Measurements from ENCODE around the gene NAT8L. TPM values are rescaled to one million over a fixed set of nuclear protein-coding genes. Genes with fewer than 3 reads are reported as not detected.

NAT8L gene
- total RNA-seq, 1 donor from 2014 or later = 1.1 TPM

DNA sequence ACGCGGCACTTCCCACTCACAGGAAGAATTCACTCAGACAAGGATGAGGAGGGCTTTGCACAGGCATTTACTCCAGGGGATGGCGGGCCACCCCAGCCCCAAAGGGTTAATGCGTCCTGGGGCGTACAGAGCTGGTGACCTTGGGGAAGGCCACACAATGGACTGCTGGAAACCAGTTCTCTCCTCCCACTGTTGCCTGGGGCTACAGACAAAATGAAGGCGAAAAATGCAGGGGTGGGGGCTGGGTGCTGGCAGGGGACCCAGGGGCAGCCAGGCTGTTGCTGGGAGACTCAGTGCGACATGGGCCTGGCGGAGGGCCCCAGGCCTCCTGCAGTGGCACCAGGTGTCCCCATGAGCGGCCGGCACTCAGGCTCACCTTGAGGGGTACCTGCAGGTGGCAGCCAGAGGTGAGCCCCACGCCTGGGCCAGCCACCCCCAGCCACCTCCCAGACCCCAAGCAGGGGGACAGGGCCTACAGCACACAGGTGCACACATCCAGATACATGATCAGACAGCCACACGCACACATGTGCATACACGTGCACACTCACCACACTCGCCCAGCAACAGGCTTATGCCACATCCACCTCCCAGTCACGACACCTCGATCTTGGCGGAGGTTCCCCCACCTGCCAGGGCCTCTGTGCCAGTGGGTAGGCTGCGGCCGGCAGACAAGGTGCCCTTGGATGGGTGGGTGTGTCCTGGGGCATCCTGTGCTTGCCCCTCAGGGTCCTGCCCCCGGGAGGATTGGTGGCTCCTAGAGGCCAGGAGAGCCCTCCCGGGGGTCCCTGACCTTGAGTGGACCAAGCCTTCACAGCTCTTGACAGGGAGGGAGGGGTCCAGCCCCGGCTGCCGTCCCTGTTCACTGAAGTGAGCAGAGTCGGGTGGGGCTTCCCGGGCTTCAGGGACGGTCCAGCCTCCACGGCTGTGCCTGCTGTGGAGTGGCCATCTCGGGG lies 13.1 kb downstream of the NAT8L start:
- DNase-seq (ENCODE audit: low spot score) = peak; percentile 74
- intact Hi-C loops (cut with DNase I) = no loop called here

DNA sequence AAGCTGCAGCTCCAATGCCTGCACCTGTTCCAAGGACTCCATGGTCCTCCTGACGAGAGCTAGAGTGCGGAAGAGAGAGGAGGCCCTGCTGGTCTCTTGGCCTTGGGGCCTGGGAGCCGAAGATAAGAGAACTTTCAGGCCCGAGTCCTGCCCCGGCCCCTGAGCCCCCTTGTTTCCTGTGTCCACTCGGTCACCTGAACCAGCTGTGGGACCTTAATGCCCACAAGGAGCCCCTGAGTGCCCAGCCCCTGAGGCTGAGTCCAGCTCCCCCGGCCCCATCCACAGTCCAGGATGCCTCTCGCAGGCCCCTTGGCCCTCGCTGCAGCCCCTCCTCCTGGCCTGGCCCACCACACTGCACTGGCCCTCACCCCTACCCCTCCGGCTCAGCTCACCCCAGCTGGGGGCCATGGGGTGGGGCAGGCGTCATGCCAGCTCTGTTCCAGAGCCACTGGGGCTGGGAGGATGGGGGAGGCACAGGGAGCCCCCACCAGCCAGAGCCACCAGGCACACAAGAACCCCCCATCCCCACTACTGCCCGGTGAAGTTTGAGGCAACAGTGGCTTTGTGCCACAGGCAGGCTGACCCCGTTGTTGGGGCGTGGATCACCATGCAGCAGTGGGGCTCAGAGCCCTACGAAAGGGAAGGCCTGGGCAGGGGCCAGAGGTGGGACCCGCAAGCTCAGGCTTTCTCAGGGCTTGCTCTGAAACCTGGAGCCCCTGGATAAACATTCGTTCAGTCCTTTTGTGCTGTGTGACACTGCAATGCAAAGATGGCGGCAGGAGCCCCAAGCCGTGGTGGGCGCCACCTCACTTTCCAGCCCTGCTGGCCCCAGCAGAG lies 14.1 kb downstream of the NAT8L start:
- DNase-seq (ENCODE audit: low spot score) = peak; percentile 59
- intact Hi-C loops (cut with DNase I) = no loop called here

DNA sequence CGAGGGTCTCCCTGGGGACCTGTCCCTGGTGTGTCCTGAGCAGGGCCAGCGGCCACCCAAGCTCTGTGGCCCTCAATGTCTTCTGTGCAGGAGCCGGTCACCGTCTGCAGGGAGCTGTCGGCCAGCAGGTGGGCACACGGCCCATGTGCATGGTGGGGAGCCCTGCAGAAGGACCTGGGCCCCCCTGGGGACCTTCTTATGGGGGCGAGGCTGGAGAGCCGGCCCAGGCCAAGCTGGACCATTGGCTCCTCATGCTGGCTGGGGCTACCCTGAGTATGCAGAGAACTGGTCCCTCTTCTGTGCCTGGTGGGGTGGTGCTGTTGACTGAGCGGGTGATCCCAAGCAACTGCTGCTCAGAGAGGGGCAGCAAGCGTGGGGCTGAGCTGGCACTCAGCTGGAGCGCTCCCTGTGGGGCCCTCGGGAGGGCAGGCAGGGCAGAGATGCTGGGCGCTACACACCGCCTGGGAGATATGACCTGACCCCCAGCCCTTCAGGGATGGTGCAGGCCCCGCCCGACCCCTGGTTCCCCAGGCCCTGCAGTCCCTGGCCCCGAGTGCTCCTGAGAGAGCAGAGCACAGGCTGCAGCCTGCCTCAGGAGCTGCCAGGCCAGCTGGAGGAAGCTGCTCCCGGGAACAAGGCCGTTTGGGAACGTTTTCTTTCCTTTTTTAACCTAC lies 14.8 kb downstream of the NAT8L start:
- peak; percentile 53 for DNase-seq (ENCODE audit: low spot score)
- intact Hi-C loops (cut with DNase I) = no loop called here

DNA sequence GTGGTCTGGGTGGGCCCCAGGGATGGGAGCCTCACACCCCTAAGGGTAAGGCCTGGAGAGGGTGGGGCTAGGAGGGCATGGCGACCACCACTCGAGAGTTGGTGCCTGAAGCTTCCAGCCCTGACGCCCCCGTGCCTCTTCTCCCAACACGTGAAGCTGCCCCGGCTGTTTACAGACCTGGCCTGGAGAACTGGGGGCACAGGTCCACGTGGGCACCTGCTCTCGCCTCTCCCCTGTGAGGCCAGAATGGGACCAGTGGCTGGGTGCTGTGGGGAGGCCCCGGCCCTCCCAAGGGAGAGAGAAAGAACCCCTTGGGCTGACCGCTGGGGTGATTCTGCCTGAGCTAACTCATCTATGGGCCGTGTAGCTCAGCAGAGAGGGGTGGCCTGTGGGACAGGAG lies 15.5 kb downstream of the NAT8L start:
- DNase-seq (ENCODE audit: low spot score) = peak; percentile 35
- intact Hi-C loops (cut with DNase I) = no loop called here

DNA sequence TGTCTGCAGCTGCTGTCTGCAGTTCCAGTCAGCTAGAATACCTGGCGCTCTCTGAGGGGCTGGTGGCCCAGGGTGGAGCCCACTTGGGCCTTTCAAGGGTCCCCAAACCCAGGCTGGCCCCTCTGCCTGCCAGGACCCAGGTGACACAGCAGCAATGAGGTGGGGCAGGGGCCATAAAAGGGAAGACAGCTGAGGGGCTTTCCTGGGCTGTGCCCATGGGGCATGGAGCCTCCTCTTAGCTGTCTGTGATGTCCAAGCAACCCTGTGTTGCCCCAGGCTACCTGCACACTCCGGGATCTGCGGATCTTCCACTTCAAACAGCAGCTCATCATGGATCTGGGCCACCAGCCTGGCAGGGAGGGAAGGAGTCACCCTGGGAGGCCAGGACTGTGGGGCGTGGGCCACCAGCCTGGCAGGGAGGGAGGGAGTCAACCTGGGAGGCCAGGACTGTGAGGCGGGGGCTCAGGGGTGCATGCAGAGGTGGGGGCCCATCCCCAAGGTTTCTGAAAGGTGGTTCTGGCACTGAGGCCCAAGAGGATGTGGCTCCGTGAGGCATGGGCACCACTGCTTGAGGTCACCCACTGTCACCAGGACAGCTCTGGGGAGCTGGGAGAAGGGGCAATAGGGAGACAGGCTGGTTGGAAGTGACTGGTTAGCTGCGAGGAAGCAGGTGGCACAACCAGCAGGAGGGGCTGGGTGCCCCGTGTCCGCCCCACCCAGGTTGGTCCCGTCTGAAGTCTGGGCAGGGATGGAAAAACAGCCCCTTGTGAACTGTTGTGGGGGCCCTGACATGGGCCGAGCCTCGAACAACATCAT lies 16.3 kb downstream of the NAT8L start:
- DNase-seq (ENCODE audit: low spot score) = peak; percentile 71
- intact Hi-C loops (cut with DNase I) = no loop called here

DNA sequence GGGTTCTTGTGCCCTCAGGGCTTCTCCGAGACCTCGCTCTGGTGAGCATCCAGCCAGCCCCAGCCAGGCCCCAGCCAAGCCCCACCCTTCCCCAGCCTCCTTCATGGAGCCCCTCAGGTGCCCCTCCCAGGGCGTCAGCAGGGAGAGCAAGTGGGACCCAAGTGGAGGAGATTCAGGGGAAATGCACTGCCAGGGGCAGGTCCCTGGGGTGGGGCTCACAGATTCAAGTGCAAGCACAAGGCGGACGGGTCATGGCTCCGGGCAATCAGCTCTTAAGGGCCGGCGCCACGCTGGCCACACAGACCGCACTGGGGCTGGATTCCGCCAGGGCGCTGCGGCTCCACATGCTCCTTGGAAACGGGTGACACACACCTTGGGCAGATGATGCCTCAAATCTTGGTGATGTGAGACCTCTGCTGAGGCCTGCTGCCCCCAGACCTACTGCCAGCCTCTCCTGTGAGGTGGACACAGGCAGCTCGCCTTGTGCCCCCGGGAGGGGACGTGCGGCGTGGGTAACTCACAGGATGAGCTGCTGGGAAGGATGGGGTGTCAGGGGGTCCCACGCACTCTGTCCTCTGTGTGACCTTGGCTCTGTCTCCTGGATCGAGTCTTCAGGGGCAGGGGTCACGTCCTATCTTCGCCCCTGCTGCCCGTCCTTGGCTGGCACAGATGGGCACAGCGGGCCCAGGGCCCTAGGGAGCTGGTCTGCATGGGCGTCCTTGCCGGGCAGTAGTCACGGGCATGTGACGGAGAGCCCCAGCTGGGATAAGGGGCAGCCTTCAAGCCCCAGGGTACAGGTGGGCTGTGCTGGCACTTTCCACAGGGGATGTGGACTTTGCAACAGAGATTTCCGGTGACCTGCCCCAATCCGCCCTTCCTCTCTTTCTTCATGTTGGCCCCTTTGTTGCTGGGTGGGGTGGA lies 17.1 kb downstream of the NAT8L start:
- peak; percentile 76 for DNase-seq (ENCODE audit: low spot score)
- intact Hi-C loops (cut with DNase I) = no loop called here

DNA sequence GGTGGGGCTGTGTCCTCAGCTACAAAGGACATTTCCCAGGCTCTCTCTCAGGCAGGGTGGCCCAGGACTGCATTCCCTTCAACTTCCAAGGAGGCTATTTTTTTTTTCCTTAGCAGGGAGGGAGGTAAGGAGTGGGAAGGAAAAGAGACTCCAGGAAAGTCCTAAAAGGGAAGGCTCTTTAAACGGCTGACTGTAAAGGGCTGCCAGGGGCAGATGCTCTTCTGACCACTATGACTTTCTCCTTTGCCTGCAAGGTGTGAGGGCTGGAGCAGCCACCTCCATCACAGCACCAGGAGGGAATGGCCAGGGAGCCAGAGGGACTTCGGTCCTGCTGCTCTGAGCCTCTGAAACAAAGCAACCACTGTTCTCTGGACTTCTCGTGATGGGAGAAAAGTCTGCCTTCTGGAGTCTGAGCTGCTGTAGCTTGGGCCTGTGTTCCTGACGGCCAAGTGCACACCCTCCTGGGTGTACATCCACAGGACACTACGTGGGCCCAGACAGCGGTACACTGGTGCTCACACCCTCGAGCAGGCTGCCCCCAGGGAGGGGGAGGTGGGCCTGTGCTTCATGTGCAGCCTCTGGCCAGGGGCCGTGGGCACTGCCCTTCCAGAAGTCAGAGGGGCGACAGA lies 17.9 kb downstream of the NAT8L start:
- intact Hi-C loops (cut with DNase I) = no loop called here
- peak; percentile 74 for DNase-seq (ENCODE audit: low spot score)

DNA sequence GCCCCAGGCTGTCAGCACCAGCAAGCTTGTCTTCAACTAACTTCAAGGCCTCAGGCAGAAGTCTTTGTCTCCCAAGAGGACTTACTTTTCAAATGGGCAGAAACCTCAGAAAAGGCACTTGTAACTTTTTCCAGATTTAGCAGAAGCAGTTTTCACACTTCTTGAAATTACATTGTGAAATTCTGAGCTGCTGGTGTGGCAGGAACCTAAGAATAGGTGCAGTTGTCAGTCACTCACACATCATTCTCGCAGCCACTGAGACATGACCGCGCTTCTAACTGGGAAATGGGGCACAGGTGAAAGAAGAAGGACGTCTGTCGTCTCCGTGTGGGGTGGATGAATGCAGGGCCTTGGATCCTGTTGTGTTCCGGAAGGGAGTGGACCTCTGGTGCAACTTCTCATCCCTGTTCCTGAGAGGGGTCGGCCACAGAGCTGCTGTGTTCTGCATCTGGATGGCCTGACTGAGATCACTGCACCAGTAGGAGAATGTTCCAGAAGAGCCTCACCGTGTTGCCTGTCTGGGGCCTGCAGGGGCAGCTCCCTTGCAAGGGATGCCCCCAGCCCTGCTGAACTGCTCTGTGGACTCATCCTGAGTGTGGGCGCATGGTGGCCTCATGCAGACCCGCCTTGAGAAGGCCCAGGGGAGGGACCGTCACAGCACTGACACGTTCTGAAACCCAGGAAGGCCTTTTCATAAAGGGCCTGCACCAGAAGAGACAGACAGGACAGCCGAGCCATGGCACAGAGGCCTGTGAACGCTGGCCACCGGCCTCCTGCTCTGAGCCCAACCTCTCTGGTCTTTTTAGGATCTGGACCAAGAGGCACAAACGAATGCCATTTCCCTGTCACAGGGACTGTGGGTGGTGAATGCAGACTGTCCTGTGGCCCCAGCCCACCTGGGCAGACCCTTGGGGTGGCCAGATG lies 18.7 kb downstream of the NAT8L start:
- intact Hi-C loops (cut with DNase I) = no loop called here

DNA sequence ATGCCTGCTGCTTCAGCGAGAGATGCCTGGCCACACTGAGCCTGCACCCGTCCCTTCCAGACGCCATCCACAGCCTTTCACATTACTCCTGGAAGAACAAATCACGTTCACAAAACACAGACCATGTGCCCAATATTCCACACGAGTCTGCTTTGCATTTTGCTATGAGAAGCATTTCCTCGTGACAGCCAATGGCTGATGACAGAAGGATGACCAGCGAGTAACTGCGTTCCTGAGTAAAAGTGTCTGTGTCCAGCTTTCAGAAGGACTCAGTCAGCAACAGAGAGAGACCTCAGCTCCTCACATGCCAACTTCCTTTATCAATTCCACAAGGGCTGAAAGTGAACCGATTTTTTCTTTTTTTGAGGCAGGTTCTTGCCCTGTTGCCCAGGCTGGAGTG lies 19.5 kb downstream of the NAT8L start:
- DNase-seq (ENCODE audit: low spot score) = peak; percentile 26
- intact Hi-C loops (cut with DNase I) = no loop called here

More for the DNA sequence above, 18.7 kb downstream of the NAT8L start:
- DNase-seq (ENCODE audit: low spot score) = peak; percentile 65

DNA sequence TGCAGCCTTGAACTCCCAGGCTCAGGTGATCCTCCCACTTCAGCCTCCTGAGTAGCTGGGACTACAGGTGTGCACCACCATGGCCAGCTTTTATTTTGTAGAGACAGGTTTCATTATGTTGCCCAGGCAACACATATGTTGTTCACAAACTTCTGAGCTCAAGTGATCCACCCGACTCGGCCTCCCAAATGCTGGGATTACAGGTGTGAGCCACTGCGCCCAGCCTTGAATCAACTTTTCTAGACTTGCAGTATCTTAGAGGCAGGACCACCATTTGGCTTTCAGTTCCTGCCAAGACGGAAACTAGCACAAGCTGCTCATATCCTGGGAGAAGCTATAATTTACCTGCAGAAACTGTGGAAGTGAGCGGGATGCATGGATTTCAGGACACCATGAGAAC lies 19.9 kb downstream of the NAT8L start:
- intact Hi-C loops (cut with DNase I) = no loop called here
- DNase-seq (ENCODE audit: low spot score) = peak; percentile 65

DNA sequence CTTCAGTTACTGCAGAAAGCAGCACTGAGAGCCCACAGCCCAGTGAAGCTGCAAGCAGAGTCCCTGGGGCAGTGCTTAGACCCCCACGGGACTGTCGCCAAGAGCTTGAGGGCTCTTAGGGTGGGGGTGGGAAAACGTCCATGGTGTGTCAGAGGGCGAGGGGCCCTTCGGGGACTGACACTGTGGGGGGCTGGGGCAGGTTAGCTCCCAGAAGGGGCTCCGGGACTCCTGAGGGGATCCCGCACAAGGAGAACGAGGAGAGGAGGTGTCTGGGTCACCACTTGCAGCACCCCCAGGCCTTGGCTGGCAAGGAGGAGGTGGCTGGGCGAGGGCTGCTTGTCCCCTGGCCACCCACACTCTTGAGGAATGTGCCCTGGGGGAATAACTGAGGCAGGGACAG lies 20.8 kb downstream of the NAT8L start:
- intact Hi-C loops (cut with DNase I) = no loop called here
- peak; percentile 54 for DNase-seq (ENCODE audit: low spot score)

DNA sequence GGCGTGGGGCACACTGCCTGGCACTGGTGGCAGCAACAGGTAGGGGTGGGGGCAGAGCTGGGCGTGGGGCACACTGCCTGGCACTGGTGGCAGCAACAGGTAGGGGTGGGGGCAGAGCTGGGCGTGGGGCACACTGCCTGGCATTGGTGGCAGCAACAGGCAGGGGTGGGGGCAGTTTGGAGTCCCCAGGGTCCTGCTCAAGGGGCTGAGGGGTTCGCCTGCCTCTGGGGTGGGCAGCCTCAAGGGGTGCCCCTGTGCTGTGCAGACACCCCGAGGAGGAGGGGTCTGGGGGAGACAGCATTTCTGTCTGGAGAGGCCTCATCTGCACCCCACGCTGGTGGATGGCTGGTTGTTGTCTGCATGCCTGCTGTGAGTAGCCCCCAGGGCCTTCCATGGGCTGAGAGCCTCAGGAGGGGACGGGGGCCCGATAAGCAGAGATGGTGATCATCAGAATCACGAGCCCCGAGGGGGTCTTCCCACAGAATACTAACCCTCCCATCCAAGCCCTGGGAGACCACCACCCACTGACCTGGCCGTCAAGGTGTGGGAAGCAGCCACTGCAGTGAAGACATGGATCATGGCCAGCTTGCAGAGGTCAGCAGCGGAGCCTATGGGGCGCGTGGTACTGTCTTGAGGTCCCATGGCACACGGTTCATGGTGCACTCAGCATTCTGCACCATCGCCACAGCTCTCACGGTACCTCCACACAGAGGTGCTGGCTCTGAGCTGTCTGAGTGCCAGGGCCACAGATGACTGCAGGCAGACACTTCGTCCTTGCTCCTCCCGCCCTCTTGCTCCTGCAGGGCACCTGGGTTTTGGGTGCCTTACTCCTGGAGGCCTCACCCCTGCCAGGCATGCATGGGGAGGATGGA lies 21.5 kb downstream of the NAT8L start:
- peak; percentile 71 for DNase-seq (ENCODE audit: low spot score)
- intact Hi-C loops (cut with DNase I) = no loop called here

DNA sequence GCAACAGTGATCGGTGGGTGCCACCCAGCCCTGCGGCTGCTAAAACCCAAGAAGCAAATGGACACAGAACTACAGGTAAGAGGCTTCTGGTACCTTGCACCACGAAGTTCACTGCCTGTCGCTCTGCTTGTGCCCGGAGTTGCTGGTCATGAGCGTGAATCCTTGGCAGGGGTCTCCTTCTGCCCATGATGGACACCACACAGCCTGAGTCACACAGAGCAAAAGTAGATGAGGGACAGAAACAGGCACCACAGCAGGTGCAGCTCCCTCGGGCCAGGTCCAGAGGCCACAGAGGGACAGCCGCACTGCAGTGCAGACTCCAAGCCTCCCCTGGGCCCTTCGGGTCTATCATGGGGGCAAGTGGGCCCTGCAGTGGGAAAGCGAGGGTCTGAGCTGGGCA lies 22.4 kb downstream of the NAT8L start:
- DNase-seq (ENCODE audit: low spot score) = peak; percentile 68
- intact Hi-C loops (cut with DNase I) = no loop called here

DNA sequence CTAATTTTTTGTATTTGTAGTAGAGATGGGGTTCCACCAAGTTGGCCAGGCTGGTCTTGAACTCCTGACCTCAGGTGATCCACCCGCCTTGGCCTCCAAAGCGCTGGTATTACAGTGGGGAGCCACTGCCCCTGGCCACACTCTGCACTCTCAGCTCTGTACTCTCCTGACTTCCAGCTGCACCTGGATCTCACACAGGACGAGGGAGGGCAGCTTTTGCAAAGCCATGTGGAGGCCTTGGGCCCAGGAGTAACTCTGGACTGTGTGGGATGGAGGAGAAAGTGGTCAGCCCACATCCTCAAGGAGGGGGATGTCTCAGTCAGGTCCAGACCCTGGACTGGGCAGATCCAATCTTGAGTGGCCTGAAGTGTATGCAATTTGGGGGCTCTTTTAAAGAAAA lies 23.0 kb downstream of the NAT8L start:
- peak; percentile 31 for DNase-seq (ENCODE audit: low spot score)
- intact Hi-C loops (cut with DNase I) = no loop called here

DNA sequence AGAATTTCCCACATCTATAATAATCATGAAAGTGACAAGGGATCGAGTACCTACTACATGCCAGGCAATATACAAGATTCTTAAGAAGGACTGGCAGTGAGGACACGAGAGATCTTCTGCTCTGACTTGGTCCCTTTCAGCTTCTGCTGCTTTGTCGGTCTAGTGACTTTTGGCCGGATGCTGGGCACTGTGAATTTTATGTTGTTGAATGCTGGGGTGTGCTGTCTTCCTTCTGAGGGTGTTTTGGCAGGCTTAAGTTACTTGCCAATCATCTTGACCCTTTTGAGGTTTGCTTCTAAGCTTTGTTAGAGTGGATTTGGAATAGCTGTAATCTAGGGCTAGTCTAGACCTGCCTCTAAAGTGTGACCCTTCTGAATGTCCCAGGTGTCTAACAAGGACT lies 23.5 kb downstream of the NAT8L start:
- intact Hi-C loops (cut with DNase I) = no loop called here

More for the DNA sequence above, 23.5 kb downstream of the NAT8L start:
- no peak for DNase-seq (ENCODE audit: low spot score)

Data from cardiac septum (tissue), 1 donor.